Measurements from ENCODE around the gene PPP2R2D.

Gene PPP2R2D

DNA sequence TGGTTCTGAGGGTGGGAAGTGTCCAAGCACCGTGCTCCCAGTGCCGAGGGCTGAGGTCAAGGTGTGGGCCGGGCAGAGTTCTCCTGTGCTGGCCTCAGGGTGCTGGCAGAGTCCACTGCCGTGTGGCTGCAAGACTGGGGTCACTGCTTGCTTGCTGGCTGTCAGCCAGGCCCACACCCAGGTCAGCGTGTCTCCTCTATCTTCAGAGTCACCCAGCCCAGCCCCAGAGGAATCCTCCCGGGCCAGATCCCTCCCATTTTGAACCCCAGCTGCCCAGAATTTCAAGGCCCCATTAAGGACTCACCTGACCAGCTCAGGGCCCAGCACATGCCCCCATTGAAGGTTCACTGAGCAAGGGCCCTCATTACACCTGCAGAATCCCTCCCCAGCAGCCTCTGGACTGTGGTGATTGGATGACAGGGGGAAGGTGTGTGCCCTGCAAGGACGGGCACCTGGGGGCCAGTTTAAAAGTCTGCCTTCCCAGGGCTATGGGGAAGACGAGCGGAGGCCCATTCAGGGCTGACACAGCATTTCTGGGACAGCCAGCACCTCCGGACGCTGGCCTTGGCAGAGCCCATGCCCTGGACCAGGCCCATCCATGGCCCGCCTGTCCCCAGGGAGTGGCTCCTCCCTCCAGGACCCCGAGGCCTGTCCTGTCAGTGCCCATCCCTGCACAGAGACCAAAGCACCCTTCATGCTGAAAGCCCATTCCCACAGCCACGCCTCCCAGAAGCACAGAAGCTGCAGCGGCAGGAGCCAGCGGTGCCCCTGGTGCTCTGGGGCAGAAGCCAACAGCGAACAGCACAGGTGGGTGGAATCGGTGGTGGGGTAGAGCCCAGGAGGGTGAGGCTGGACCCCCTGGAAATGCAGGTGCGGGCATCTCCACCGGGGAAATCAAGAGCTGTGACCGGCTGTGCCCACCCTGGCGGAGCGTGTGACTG lies 45.1 kb upstream of the PPP2R2D start:
- DNase-seq (ENCODE audit: low read depth), result no peak
- TF ChIP-seq CTCF (IDR thresholded peaks at IDR 0.05; ENCODE audit: insufficient read depth, low read depth, low read length, missing control alignments), result no peak
- H3K4me3 ChIP-seq (ENCODE audit: low read depth, low read length), result no peak overlapping the region

- no peak overlapping the region for H3K4me3 ChIP-seq (ENCODE audit: low read depth, low read length)
- TF ChIP-seq CTCF (IDR thresholded peaks at IDR 0.05; ENCODE audit: insufficient read depth, low read depth, low read length, missing control alignments), result no peak
- no peak for DNase-seq (ENCODE audit: low read depth)
Measured at GRCh38 chr10:131856441-131857094, 44.2 kb upstream of the PPP2R2D start.

DNA sequence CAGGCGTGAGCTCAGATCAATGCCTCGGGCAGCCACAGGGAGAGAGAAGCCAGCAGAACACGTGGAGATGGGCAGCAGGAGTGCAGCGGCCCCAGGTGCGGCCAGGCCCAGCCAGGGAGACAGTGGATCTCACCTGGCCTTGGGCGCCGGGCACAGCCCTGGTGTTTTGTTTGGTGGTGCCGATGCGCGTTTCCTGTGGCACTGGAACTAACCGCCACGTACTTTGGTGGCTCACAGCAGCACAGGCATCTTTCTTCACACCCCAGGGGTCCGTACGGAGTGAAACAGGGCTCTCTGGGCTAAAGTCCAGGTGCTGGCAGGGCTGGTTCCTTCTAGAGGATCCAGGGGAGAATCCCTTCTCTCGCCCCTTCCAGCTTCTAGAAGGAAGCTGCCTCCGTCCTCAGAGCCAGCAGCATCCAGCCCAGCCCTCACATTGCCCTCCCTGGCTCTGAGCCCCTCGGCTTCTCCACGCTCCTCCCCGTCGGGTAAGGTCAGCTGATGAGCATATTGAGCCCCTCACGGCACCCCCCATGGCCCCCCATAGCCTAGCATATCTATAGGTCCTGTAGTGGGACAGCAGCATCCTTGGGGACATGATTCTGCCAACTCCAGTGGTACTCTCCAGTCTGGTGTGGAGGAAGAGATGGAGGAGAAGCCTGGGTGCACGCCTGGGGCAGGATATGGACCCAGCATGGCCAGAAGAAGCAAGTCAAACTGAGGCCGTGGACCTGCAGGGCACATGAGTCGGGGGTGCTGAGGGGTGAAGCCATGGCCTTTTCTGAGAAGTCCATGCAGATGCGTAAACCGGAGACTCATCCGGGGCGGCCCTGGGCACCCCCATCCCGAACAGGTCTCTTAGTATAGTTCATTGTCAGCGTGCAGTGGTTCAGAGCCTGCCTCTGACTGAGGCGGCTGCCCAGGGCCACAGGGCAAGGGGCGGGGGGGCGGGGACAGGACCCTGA lies 43.4 kb upstream of the PPP2R2D start:
- DNase-seq (ENCODE audit: low read depth), result no peak
- no peak overlapping the region for H3K4me3 ChIP-seq (ENCODE audit: low read depth, low read length)
- TF ChIP-seq CTCF (IDR thresholded peaks at IDR 0.05; ENCODE audit: insufficient read depth, low read depth, low read length, missing control alignments), result no peak

DNA sequence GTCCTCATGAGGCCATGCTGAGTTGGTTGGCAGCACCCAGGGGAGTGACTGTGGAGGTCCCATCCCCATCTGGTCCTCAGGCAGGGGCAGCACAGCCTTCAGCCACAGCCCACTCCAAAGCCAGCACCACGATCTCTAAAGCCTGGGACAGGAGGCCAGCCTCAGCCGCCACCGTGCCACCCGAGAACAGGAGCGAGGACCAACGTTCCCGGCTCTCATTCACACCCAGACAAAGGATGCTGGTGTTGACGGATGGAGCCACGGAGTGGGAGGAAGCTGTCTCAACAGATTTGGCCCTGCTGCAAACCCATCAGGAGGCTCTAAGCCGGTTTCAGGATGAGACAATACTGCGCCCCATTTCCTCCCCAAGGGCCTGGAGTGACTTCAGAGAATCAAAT lies 42.7 kb upstream of the PPP2R2D start:
- DNase-seq (ENCODE audit: low read depth), result no peak
- no peak overlapping the region for H3K4me3 ChIP-seq (ENCODE audit: low read depth, low read length)
- TF ChIP-seq CTCF (IDR thresholded peaks at IDR 0.05; ENCODE audit: insufficient read depth, low read depth, low read length, missing control alignments), result no peak

DNA sequence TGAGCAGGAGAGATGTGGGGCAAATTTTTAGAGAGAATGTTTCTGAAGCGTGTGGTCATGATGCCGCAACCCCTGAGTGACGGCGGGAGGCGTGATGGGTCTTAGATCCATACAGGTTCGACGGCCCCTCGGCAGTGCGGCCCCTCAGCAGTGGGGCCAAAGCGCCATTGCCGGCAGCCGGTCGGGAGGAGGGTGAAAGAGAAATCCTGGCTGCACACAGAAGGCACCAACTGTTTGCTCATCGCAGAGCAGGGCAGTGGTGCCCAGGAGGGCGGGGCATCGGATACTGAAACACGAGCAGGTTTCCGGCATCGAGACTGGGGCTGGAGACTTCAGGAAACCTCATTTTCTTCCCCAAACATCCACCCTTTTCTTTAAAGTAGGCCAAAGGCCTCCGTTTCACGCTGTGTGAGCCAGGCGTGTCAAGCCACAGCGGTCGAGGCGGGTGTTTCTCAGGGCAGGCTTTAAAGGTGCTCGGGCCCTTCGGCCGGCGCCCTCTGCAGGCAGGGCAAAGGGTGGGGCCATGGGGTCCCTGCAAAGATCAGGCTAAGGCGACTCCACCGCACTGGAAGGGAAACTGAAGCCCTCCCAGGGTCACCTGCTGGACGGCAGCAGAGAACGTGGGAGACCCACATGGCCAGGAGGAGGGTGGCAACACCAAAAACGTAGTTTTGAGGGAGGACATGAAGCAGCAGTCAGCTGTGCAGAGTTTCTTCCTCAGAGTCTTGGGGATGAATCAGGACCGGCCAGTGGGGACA lies 42.0 kb upstream of the PPP2R2D start:
- H3K4me3 ChIP-seq (ENCODE audit: low read depth, low read length), result no peak overlapping the region
- TF ChIP-seq CTCF (IDR thresholded peaks at IDR 0.05; ENCODE audit: insufficient read depth, low read depth, low read length, missing control alignments), result no peak
- no peak for DNase-seq (ENCODE audit: low read depth)

Data from GM12865 (cell line).